Measurements from ENCODE around the gene CECR2.
A peak's percentile ranks its signal among the peaks of the same experiment; 100 is the strongest.

Gene CECR2

DNA sequence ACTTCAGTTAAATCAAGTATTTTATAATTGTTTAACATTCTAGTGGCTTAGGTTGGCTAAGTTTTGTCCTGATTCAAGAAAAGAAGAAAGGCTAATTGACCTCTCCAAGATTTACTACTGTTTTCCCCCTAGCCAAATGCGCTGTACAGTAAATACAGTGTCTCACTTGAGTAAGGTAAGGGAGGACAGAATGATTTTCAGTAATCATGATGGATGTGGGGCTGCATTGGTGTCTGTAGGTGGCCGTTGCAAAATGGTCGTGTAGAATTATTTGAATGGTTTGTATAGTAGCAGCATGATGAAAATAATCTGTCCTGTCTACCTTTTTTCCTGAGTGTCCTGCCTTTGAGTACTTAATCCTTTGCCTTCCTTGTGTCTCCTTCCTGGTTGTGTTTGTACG lies 4.6 kb downstream of the CECR2 start:
- no peak overlapping the region for H3K9ac ChIP-seq (ENCODE audit: low read depth, low read length)
- H3K36me3 ChIP-seq (ENCODE audit: insufficient read depth, low read length) = no peaks in the 10 kb centered on the region
- H3K9me3 ChIP-seq (ENCODE audit: control insufficient read depth, insufficient read depth, low read length) = no peaks in the 10 kb centered on the region
- H3K4me1 ChIP-seq (ENCODE audit: insufficient read depth, low read length) = peaks cover 34% of the 10 kb centered on the region

- Histone ChIP-seq H3K9me3 (ENCODE audit: control insufficient read depth, insufficient read depth, low read length) (no peaks in the 10 kb centered on the region), H3K4me1 (ENCODE audit: insufficient read depth, low read length) (peaks cover 55% of the 10 kb centered on the region), H3K9ac (ENCODE audit: low read depth, low read length) (no peak overlapping the region), H3K36me3 (ENCODE audit: insufficient read depth, low read length) (no peaks in the 10 kb centered on the region)
These were observed 6.8 kb downstream of the CECR2 start for GRCh38 chr22:17375914-17376614.

GRCh38 chr22:17376950-17377349 lies 7.7 kb downstream of the CECR2 start:
- Histone ChIP-seq H3K36me3 (ENCODE audit: insufficient read depth, low read length) (no peaks in the 10 kb centered on the region), H3K9me3 (ENCODE audit: control insufficient read depth, insufficient read depth, low read length) (no peaks in the 10 kb centered on the region), H3K4me1 (ENCODE audit: insufficient read depth, low read length) (peaks cover 56% of the 10 kb centered on the region), H3K9ac (ENCODE audit: low read depth, low read length) (no peak overlapping the region)

DNA sequence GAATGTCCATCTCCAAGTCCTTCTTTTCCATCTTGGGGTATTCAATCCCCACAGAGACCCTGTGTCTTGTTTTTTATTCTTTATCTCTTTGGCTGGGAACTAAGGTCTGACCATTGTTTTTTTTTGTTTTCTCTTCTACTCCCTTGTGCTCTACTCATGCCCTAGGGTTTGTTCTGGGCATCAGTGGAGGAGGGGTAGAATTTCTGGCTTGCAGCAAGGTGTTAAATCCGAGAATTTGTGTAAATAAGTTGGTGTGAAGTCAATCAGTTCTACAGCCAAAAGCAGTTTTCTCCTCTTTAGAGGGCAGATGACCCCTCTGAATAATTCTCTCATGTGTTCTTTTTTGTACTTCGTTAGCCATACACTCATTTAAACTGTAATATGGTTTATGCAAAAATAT lies 10.7 kb downstream of the CECR2 start:
- Histone ChIP-seq H3K36me3 (ENCODE audit: insufficient read depth, low read length) (no peaks in the 10 kb centered on the region), H3K9me3 (ENCODE audit: control insufficient read depth, insufficient read depth, low read length) (no peaks in the 10 kb centered on the region), H3K9ac (ENCODE audit: low read depth, low read length) (0 out of 2 replicates have a peak overlapping the region, but pooled peaks have one; percentile 2), H3K4me1 (ENCODE audit: insufficient read depth, low read length) (peaks cover 39% of the 10 kb centered on the region)

- Histone ChIP-seq H3K9ac (ENCODE audit: low read depth, low read length) (peak overlapping the region; percentile 12; the same call in 1 of the 2 replicates), H3K9me3 (ENCODE audit: control insufficient read depth, insufficient read depth, low read length) (no peaks in the 10 kb centered on the region), H3K36me3 (ENCODE audit: insufficient read depth, low read length) (no peaks in the 10 kb centered on the region), H3K4me1 (ENCODE audit: insufficient read depth, low read length) (peaks cover 45% of the 10 kb centered on the region)
These were observed 11.3 kb downstream of the CECR2 start for GRCh38 chr22:17380359-17381087.

DNA sequence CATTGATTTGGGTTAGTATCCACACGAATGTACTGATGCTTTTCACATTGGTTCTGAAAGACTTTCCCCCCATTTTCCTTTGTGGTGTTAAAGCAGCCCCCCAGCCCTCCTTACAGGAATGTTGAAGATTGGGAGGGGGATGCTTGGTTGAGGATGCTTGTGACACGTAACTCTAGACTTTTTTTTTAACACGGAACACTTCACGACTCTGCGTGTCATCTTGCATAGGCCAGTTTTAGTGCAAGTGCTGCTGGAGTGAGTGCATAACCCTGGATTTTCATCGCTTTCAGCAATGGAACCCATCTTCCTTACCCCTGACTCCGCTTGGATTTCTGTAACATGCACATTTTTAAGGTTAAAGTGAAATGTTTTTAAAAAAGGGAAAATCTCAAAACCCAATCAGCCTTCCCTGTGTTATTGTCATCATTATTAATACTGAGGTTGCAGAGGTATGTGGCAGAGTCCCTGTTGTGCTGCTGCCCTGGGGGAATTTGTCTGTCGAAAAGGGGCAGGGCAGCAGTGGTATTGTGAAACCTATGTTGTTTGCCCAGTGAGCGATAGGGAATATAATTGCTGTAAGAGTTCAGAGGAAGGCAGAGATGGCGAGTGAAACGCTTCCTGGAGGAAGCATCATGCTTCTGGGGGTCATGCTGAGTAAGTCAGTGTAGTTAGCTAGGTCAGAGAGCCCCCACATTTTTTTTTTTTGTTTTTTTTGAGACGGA lies 12.1 kb downstream of the CECR2 start:
- Histone ChIP-seq H3K4me1 (ENCODE audit: insufficient read depth, low read length) (peaks cover 46% of the 10 kb centered on the region), H3K36me3 (ENCODE audit: insufficient read depth, low read length) (no peaks in the 10 kb centered on the region), H3K9me3 (ENCODE audit: control insufficient read depth, insufficient read depth, low read length) (no peaks in the 10 kb centered on the region), H3K9ac (ENCODE audit: low read depth, low read length) (no peak overlapping the region)

GRCh38 chr22:17384612-17385330 lies 15.5 kb downstream of the CECR2 start:
- H3K4me1 ChIP-seq (ENCODE audit: insufficient read depth, low read length) = peaks cover 41% of the 10 kb centered on the region
- H3K36me3 ChIP-seq (ENCODE audit: insufficient read depth, low read length) = no peaks in the 10 kb centered on the region; the same call in 1 of the 2 replicates
- no peaks in the 10 kb centered on the region for H3K9me3 ChIP-seq (ENCODE audit: control insufficient read depth, insufficient read depth, low read length)
- H3K9ac ChIP-seq (ENCODE audit: low read depth, low read length) = no peak overlapping the region

DNA sequence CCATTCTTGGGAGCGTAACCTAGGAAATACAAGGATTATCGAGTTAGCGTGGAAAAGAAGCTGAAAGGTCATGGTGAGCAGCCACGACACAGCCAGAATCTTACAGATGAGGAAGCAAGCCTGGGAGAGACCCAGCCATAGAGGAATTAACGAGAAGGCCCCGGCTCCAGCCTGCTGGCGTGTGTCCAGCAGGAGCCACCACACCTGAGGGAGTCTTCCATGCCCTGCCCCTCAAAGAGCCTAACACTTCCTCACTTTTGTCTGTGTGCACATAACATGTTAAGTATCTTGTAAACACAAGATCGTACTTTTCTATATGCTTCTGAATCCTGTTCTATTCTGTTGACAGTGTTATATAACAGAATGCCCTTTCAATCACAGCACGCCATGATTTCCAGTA lies 18.1 kb downstream of the CECR2 start:
- Histone ChIP-seq H3K36me3 (ENCODE audit: insufficient read depth, low read length) (no peaks in the 10 kb centered on the region; the same call in none of the 2 replicates), H3K9ac (ENCODE audit: low read depth, low read length) (no peak overlapping the region), H3K4me1 (ENCODE audit: insufficient read depth, low read length) (peaks cover 28% of the 10 kb centered on the region), H3K9me3 (ENCODE audit: control insufficient read depth, insufficient read depth, low read length) (no peaks in the 10 kb centered on the region)

DNA sequence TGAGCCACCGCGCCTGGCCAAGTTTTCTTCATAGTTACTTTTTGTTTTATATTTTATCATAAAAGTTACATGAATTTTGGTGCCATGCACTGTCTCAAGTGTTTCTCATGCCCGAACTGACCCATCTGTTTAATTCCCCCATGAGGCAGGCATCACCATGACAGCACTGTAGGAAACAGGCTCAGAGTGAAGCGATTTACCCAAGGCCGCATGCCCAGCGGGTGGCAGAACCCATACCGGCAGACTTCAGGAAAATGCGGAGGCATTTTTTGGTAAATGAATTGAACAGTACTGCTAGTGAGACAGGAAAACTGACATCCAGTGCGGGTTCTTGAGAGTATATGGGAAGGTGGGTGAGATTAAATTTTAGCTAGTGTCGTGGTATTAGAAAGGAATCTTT lies 19.0 kb downstream of the CECR2 start:
- Histone ChIP-seq H3K36me3 (ENCODE audit: insufficient read depth, low read length) (no peaks in the 10 kb centered on the region; the same call in none of the 2 replicates), H3K9me3 (ENCODE audit: control insufficient read depth, insufficient read depth, low read length) (no peaks in the 10 kb centered on the region), H3K4me1 (ENCODE audit: insufficient read depth, low read length) (peaks cover 28% of the 10 kb centered on the region), H3K9ac (ENCODE audit: low read depth, low read length) (no peak overlapping the region)

GRCh38 chr22:17390087-17390486 lies 20.8 kb downstream of the CECR2 start:
- Histone ChIP-seq H3K9ac (ENCODE audit: low read depth, low read length) (no peak overlapping the region), H3K4me1 (ENCODE audit: insufficient read depth, low read length) (peaks cover 26% of the 10 kb centered on the region), H3K36me3 (ENCODE audit: insufficient read depth, low read length) (no peaks in the 10 kb centered on the region; the same call in none of the 2 replicates), H3K9me3 (ENCODE audit: control insufficient read depth, insufficient read depth, low read length) (no peaks in the 10 kb centered on the region)

DNA sequence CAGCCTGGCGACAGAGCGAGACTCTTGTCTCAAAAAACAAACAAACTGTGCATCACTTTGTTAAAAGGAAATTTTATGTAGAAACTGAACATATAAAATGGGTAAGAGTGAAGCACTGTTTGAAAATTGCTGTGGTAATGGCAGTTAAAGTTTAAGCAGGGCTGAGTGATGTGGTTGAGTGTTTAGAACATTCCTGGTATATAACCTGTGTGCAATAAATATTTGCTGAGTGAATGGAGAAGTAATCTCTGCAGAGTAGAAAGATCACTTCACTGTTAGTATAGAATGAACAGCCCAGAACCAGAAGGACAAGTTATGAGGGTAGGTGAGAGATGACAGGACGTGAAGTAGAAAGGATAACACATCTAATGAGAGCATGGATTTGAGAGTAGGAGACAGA lies 27.3 kb downstream of the CECR2 start:
- H3K4me1 ChIP-seq (ENCODE audit: insufficient read depth, low read length) = peaks cover 19% of the 10 kb centered on the region; the same call in 1 of the 2 replicates
- H3K9ac ChIP-seq (ENCODE audit: low read depth, low read length) = no peak overlapping the region
- H3K36me3 ChIP-seq (ENCODE audit: insufficient read depth, low read length) = no peaks in the 10 kb centered on the region
- H3K9me3 ChIP-seq (ENCODE audit: control insufficient read depth, insufficient read depth, low read length) = no peaks in the 10 kb centered on the region

- peaks cover 20% of the 10 kb centered on the region; the same call in 1 of the 2 replicates for H3K4me1 ChIP-seq (ENCODE audit: insufficient read depth, low read length)
- H3K36me3 ChIP-seq (ENCODE audit: insufficient read depth, low read length) = no peaks in the 10 kb centered on the region
- no peak overlapping the region for H3K9ac ChIP-seq (ENCODE audit: low read depth, low read length)
- H3K9me3 ChIP-seq (ENCODE audit: control insufficient read depth, insufficient read depth, low read length) = no peaks in the 10 kb centered on the region
These were observed 28.7 kb downstream of the CECR2 start for GRCh38 chr22:17397756-17398547.

DNA sequence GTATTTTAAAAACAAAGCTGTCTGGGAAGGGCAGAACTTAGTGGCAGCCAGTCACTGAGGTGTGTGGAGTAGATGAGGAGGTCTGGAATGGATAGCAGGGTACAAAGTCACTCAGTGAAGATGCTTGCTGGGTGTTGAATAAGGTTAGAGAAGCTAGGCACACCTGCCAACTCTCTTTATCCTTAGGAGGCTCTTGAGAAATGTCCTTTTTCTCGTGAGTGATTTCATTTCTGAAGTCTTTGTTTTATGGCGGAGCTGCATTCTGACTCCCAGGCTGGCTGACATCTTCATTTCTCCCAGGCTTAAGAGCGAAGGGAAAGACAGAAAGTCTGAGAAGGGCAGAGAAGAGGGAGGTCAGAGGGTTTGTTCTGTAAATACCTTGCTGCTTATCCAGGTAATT lies 31.0 kb downstream of the CECR2 start:
- Histone ChIP-seq H3K9ac (ENCODE audit: low read depth, low read length) (no peak overlapping the region), H3K4me1 (ENCODE audit: insufficient read depth, low read length) (peaks cover 23% of the 10 kb centered on the region; the same call in 1 of the 2 replicates)

More for the DNA sequence above, 31.0 kb downstream of the CECR2 start:
- no peaks in the 10 kb centered on the region for H3K36me3 ChIP-seq (ENCODE audit: insufficient read depth, low read length)
- H3K9me3 ChIP-seq (ENCODE audit: control insufficient read depth, insufficient read depth, low read length) = no peaks in the 10 kb centered on the region
